HEK293 (cell line): ENCODE measurements around the gene GNG12.

Experiments
- CTCF ChIA-PET: fragments of 350-600 bp; formaldehyde crosslinking; extraction: SDS; loops from one replicate; lab custom pipeline; 2021; ENCODE audit warnings: antibody characterized with exemption; lab: Yijun Ruan, JAX
- POLR2A ChIA-PET: fragments of 300-600 bp; formaldehyde crosslinking; extraction: SDS; loops from one replicate; lab custom pipeline; 2020; ENCODE audit warnings: antibody characterized with exemption, inconsistent platforms; lab: Yijun Ruan, JAX
- H3K27ac ChIP-seq: fragments of 200-500 bp; sonication (Bioruptor generic); 2 replicates; pipeline ENCODE4 v1.5.1; 2014; ENCODE audit warnings: low read depth, low read length, control low read depth, inconsistent platforms; ENCODE audit errors: extremely low read depth
- H3K36me3 ChIP-seq, 2 experiments: fragments of 200-500 bp in 1 of 2; sonication (Bioruptor generic) in 1 of 2; 1 replicate in 1 of 2; 2 replicates in 1 of 2; pipeline ENCODE4 v1.5.1; 2014 to 2017; ENCODE audit warnings: inconsistent platforms in 2 of 2, low read length in 2 of 2; ENCODE audit not compliant: control insufficient read depth in 2 of 2, insufficient read depth in 1 of 2
- H3K4me1 ChIP-seq: fragments of 200-500 bp; sonication (Bioruptor generic); 2 replicates; pipeline ENCODE4 v1.5.1; 2014; ENCODE audit warnings: mild to moderate bottlenecking, low read length, inconsistent platforms; ENCODE audit not compliant: control insufficient read depth, insufficient read depth
- H3K4me3 ChIP-seq: 2 replicates; pipeline ENCODE4 v1.5.1; 2011; ENCODE audit warnings: low read depth, mild to moderate bottlenecking, control low read depth, low read length, moderate library complexity
- H3K9me3 ChIP-seq: fragments of 200-500 bp; sonication (Bioruptor generic); 2 replicates; pipeline ENCODE4 v1.5.1; 2014; ENCODE audit warnings: low read depth, low read length, inconsistent platforms; ENCODE audit not compliant: control insufficient read depth, insufficient read depth
- ATF2 ChIP-seq: fragments of 450-650 bp; formaldehyde crosslinking; IDR thresholded peaks from 2 replicates; pipeline ENCODE4 v1.5.1; 2016; ENCODE audit warnings: missing biosample characterization, missing genetic modification characterization, low read depth
- GLIS2 ChIP-seq: fragments of 450-650 bp; formaldehyde crosslinking; IDR thresholded peaks from 2 replicates; pipeline ENCODE4 v1.5.1; 2016; ENCODE audit warnings: missing biosample characterization, missing genetic modification characterization
- HOXC10 ChIP-seq: sonication (generic); formaldehyde crosslinking; IDR thresholded peaks from 2 replicates; pipeline ENCODE4 v1.8.1; 2023; ENCODE audit warnings: mild to moderate bottlenecking, missing genetic modification reagents
- HOXD13 ChIP-seq: sonication (generic); formaldehyde crosslinking; IDR thresholded peaks from 2 replicates; pipeline ENCODE4 v1.8.0; 2022; ENCODE audit warnings: missing genetic modification reagents, borderline replicate concordance
- OSR2 ChIP-seq: fragments of 450-650 bp; formaldehyde crosslinking; IDR thresholded peaks from 2 replicates; pipeline ENCODE4 v1.5.1; 2016; ENCODE audit warnings: missing biosample characterization, missing genetic modification characterization
- PATZ1 ChIP-seq: fragments of 450-650 bp; formaldehyde crosslinking; IDR thresholded peaks from 2 replicates; pipeline ENCODE4 v1.5.1; 2016; ENCODE audit warnings: missing biosample characterization, missing genetic modification characterization
- ZBTB20 ChIP-seq: fragments of 450-650 bp; formaldehyde crosslinking; IDR thresholded peaks from 2 replicates; pipeline ENCODE4 v1.5.1; 2016; ENCODE audit warnings: missing biosample characterization, missing genetic modification characterization
- ZBTB8A ChIP-seq: fragments of 450-650 bp; formaldehyde crosslinking; IDR thresholded peaks from 2 replicates; pipeline ENCODE4 v1.5.1; 2016; ENCODE audit warnings: missing biosample characterization, missing genetic modification characterization
- ZNF146 ChIP-seq: fragments of 450-650 bp; formaldehyde crosslinking; IDR thresholded peaks from 2 replicates; pipeline ENCODE4 v1.5.1; 2016; ENCODE audit warnings: missing biosample characterization, missing genetic modification characterization
- ZNF221 ChIP-seq: fragments of 450-650 bp; formaldehyde crosslinking; IDR thresholded peaks from 2 replicates; pipeline ENCODE4 v1.5.1; 2017; ENCODE audit warnings: missing biosample characterization, missing genetic modification characterization, borderline replicate concordance
- ZNF311 ChIP-seq: fragments of 450-650 bp; formaldehyde crosslinking; IDR thresholded peaks from 2 replicates; pipeline ENCODE4 v1.5.1; 2017; ENCODE audit warnings: missing biosample characterization, missing genetic modification characterization, borderline replicate concordance
- ZNF324 ChIP-seq: fragments of 450-650 bp; formaldehyde crosslinking; IDR thresholded peaks from 2 replicates; pipeline ENCODE4 v1.5.1; 2016; ENCODE audit warnings: missing biosample characterization, missing genetic modification characterization
- ZNF366 ChIP-seq: fragments of 450-650 bp; formaldehyde crosslinking; conservative IDR thresholded peaks from 2 replicates; pipeline ENCODE4 v1.5.1; 2016; ENCODE audit warnings: missing biosample characterization, missing genetic modification characterization
- ZNF423 ChIP-seq: fragments of 450-650 bp; formaldehyde crosslinking; IDR thresholded peaks from 2 replicates; pipeline ENCODE4 v1.5.1; 2016; ENCODE audit warnings: missing biosample characterization, missing genetic modification characterization
- ZNF426 ChIP-seq: fragments of 450-650 bp; formaldehyde crosslinking; IDR thresholded peaks from 2 replicates; pipeline ENCODE4 v1.5.1; 2017; ENCODE audit warnings: missing biosample characterization, missing genetic modification characterization, mild to moderate bottlenecking, inconsistent platforms, moderate library complexity
- ZNF544 ChIP-seq: fragments of 450-650 bp; formaldehyde crosslinking; IDR thresholded peaks from 2 replicates; pipeline ENCODE4 v1.5.0; 2017; ENCODE audit warnings: missing biosample characterization, missing genetic modification characterization
- ZNF560 ChIP-seq: fragments of 450-650 bp; formaldehyde crosslinking; IDR thresholded peaks from 2 replicates; pipeline ENCODE4 v1.5.1; 2017; ENCODE audit warnings: missing biosample characterization, missing genetic modification characterization, borderline replicate concordance
- ZNF561 ChIP-seq: fragments of 450-650 bp; IDR thresholded peaks from 2 replicates; pipeline ENCODE4 v1.5.1; 2018; ENCODE audit warnings: missing biosample characterization, missing genetic modification characterization, borderline replicate concordance
- ZNF610 ChIP-seq: fragments of 450-650 bp; formaldehyde crosslinking; IDR thresholded peaks from 2 replicates; pipeline ENCODE4 v1.5.1; 2016; ENCODE audit warnings: missing biosample characterization, missing genetic modification characterization, borderline replicate concordance
- ZNF624 ChIP-seq: fragments of 450-650 bp; formaldehyde crosslinking; IDR thresholded peaks from 2 replicates; pipeline ENCODE4 v1.5.1; 2017; ENCODE audit warnings: missing biosample characterization, missing genetic modification characterization
- ZNF639 ChIP-seq: fragments of 450-650 bp; formaldehyde crosslinking; IDR thresholded peaks from 2 replicates; pipeline ENCODE4 v1.5.1; 2016; ENCODE audit warnings: missing biosample characterization, missing genetic modification characterization
- ZNF664 ChIP-seq: fragments of 450-650 bp; formaldehyde crosslinking; IDR thresholded peaks from 2 replicates; pipeline ENCODE4 v1.5.1; 2016; ENCODE audit warnings: missing biosample characterization, missing genetic modification characterization
- ZNF76 ChIP-seq: fragments of 450-650 bp; formaldehyde crosslinking; IDR thresholded peaks from 2 replicates; pipeline ENCODE4; 2016; ENCODE audit warnings: low read depth, missing biosample characterization, missing genetic modification characterization, borderline replicate concordance
- ZSCAN23 ChIP-seq: fragments of 450-650 bp; formaldehyde crosslinking; IDR thresholded peaks from 2 replicates; pipeline ENCODE4 v1.5.1; 2016; ENCODE audit warnings: missing biosample characterization, missing genetic modification characterization
- ZSCAN30 ChIP-seq: fragments of 450-650 bp; IDR thresholded peaks from 2 replicates; pipeline ENCODE4 v1.5.1; 2018; ENCODE audit warnings: missing biosample characterization, mild to moderate bottlenecking, missing genetic modification characterization, moderate library complexity

GNG12 gene

GRCh38 chr1:67750691-67751054 is 82.6 kb downstream of the GNG12 start:
- TF ChIP-seq ZNF639 (tag by site-specific recombination) = 0 out of 2 replicates have a peak, but pooled peaks have one; percentile 4
- no peak for TF ChIP-seq ZNF624 (tag by site-specific recombination)
- TF ChIP-seq ZNF146 = no peak
- TF ChIP-seq ZBTB20 (tag by site-specific recombination) = 0 out of 2 replicates have a peak, but pooled peaks have one; percentile 6
- TF ChIP-seq ZNF366 (tag by site-specific recombination) = no peak
- Histone ChIP-seq H3K36me3 (no peaks in the 10 kb centered on the region), H3K4me1 (peaks cover 13% of the 10 kb centered on the region), H3K9me3 (no peaks in the 10 kb centered on the region), H3K27ac (peak overlapping the region; percentile 58), H3K4me3 (no peak overlapping the region)
- POLR2A ChIA-PET = interaction anchor here (1.2 kb wide), 1 partner anchor 65 kb away, joined by 8 read pairs; the partner anchor contains the start of gene GADD45A
- CTCF ChIA-PET = interaction anchor here (0.9 to 3.2 kb wide), 3 partner anchors 10 to 215 kb away, joined by 5 to 27 read pairs (median 5); no protein-coding TSS in a partner anchor

- ChIA-PET POLR2A (interaction anchor here (0.6 to 1.2 kb wide), 2 partner anchors 17 to 65 kb away, joined by 6 to 8 read pairs; partner anchors contain the start of gene GADD45A), CTCF (interaction anchor here (0.7 to 3.2 kb wide), 3 partner anchors 11 to 215 kb away, joined by 4 to 27 read pairs (median 5); no protein-coding TSS in a partner anchor)
- H3K9me3 ChIP-seq = no peaks in the 10 kb centered on the region
- H3K36me3 ChIP-seq = no peaks in the 10 kb centered on the region
- H3K27ac ChIP-seq = peak overlapping the region; percentile 58
- peaks cover 13% of the 10 kb centered on the region for H3K4me1 ChIP-seq
- H3K4me3 ChIP-seq = no peak overlapping the region
- TF ChIP-seq ZNF221 (tag by site-specific recombination) (no peak), HOXD13 (CRISPR knock-in tag) (no peak), ZNF560 (tag by site-specific recombination) (no peak), ZSCAN30 (tag by site-specific recombination) (peak; percentile 94), ZBTB8A (tag by site-specific recombination) (peak; percentile 52; the same call in 1 of the 2 replicates), ZSCAN23 (no peak), HOXC10 (CRISPR knock-in tag) (no peak), ZNF426 (tag by site-specific recombination) (no peak), ZNF423 (tag by site-specific recombination) (peak; percentile 64; the same call in 1 of the 2 replicates), ZNF324 (no peak), ZNF311 (tag by site-specific recombination) (no peak), ZNF610 (tag by site-specific recombination) (0 out of 2 replicates have a peak, but pooled peaks have one; percentile 17), OSR2 (tag by site-specific recombination) (peak; percentile 95), GLIS2 (no peak), ZNF76 (tag by site-specific recombination) (no peak), ATF2 (tag by site-specific recombination) (no peak), ZNF544 (tag by site-specific recombination) (no peak), PATZ1 (tag by site-specific recombination) (peak; percentile 32; the same call in 1 of the 2 replicates), ZNF561 (tag by site-specific recombination) (0 out of 2 replicates have a peak, but pooled peaks have one; percentile 55), ZNF664 (peak; percentile 64; the same call in 1 of the 2 replicates)
Measured at GRCh38 chr1:67749844-67750690, 83.2 kb downstream of the GNG12 start.
